DOHH2 (cell line): ENCODE measurements around the gene THBS2.

Source experiments
- H3F3A ChIP-seq: fragments of 200-600 bp; sonication (generic), shearing (Covaris generic); 2 replicates; pipeline ENCODE4 v1.6.0; 2016; ENCODE audit warnings: antibody characterized with exemption, mild to moderate bottlenecking; ENCODE audit not compliant: control insufficient read depth, insufficient read depth
- H3K27ac ChIP-seq: fragments of 200-600 bp; sonication (generic); 2 replicates; pipeline ENCODE4 v1.5.1; 2014; ENCODE audit warnings: low read depth, mild to moderate bottlenecking, low read length, moderate library complexity
- H3K27me3 ChIP-seq: fragments of 200-600 bp; sonication (generic); 2 replicates; pipeline ENCODE4 v1.6.1; 2014; ENCODE audit warnings: mild to moderate bottlenecking, low read length, mixed read lengths; ENCODE audit not compliant: control insufficient read depth
- H3K36me3 ChIP-seq: fragments of 200-600 bp; sonication (generic); 2 replicates; pipeline ENCODE4 v1.6.1; 2014; ENCODE audit warnings: mild to moderate bottlenecking, low read length, moderate library complexity, mixed read lengths; ENCODE audit not compliant: control insufficient read depth
- H3K4me1 ChIP-seq: fragments of 200-600 bp; sonication (generic); 2 replicates; pipeline ENCODE4 v1.6.1; 2014; ENCODE audit warnings: mild to moderate bottlenecking, low read length, mixed read lengths; ENCODE audit not compliant: control insufficient read depth
- H3K4me2 ChIP-seq: fragments of 200-600 bp; sonication (generic); 2 replicates; pipeline ENCODE4 v1.6.0; 2014; ENCODE audit warnings: mild to moderate bottlenecking, low read length, moderate library complexity
- H3K4me3 ChIP-seq: fragments of 200-600 bp; sonication (generic); 2 replicates; pipeline ENCODE4 v1.5.1; 2014; ENCODE audit warnings: mild to moderate bottlenecking, low read length, mixed read lengths
- H3K79me2 ChIP-seq: fragments of 200-600 bp; sonication (generic); 2 replicates; pipeline ENCODE4 v1.6.1; 2014; ENCODE audit warnings: mild to moderate bottlenecking, low read length, mixed read lengths; ENCODE audit not compliant: control insufficient read depth
- H3K9me2 ChIP-seq: fragments of 200-600 bp; sonication (generic); replicated peaks from 2 replicates; pipeline ENCODE4 v1.6.1; 2014; ENCODE audit warnings: mild to moderate bottlenecking, low read length, mixed read lengths; ENCODE audit not compliant: control insufficient read depth
- H3K9me3 ChIP-seq: fragments of 200-600 bp; sonication (generic); 2 replicates; pipeline ENCODE4 v1.6.1; 2014; ENCODE audit warnings: antibody characterized with exemption, low read length, mixed read lengths; ENCODE audit not compliant: control insufficient read depth, insufficient read depth
- H4K20me1 ChIP-seq: fragments of 200-600 bp; sonication (generic); 2 replicates; pipeline ENCODE4 v1.6.0; 2014; ENCODE audit warnings: low read depth, mild to moderate bottlenecking, antibody characterized with exemption, low read length, moderate library complexity; ENCODE audit not compliant: control insufficient read depth, insufficient read depth
- EZH2phosphoT487 ChIP-seq: fragments of 200-600 bp; sonication (generic); IDR thresholded peaks from 2 replicates; pipeline ENCODE4 v1.6.1; 2017; ENCODE audit warnings: borderline replicate concordance, mild to moderate bottlenecking, antibody characterized with exemption, low read length, moderate library complexity, mixed read lengths
- TF ChIP-seq, protein P1 (sequence below): fragments of 200-600 bp; sonication (generic); IDR thresholded peaks from one replicate; pipeline ENCODE4 v1.5.1; 2014; ENCODE audit warnings: antibody characterized with exemption, mild to moderate bottlenecking, low read depth, low read length; ENCODE audit not compliant: poor library complexity, severe bottlenecking

Gene THBS2

DNA sequence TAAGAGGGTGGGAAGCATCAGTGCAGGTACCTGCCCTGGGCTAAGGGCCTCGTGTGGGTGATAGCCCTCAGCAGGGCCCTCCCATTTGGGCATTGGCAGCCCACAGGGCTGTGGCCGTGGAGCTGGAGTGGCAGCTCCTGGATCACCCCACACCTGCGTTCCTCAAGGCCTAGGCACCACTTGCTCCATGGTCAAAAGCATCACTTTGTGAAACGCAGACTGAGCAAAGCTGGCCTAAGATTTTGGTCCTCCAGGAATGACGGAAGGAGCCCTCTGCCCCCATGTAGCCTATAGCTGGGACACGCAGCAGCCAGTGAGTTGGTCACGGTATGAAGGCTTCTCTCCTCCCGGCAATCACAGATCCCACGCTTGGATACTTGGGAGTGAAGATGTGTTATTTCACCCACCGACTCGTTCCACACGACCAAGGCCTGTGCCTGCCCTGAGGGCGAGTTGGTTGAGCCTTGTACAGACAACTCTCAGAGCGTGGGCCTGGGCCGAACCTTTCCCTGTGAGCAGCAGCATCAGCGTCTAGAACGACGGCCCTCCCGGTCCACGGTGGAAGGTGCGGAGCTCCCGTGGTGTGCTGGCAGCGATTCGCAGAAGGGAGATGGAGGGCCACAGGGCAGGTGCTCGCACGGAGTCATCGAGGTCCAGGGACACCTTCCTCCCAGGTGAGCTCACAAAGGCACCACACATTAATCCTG lies 39.7 kb downstream of the THBS2 start:
- no peaks in the 10 kb centered on the region for H3F3A ChIP-seq
- H3K9me3 ChIP-seq: peaks cover 5% of the 10 kb centered on the region; the same call in 1 of the 2 replicates
- H3K4me1 ChIP-seq: no peaks in the 10 kb centered on the region
- H3K36me3 ChIP-seq: no peaks in the 10 kb centered on the region
- H3K9me2 ChIP-seq: no peaks in the 10 kb centered on the region
- no peak overlapping the region for H3K4me2 ChIP-seq
- H3K4me3 ChIP-seq: no peak overlapping the region
- H3K27me3 ChIP-seq: no peaks in the 10 kb centered on the region
- no peak overlapping the region for H3K27ac ChIP-seq
- no peaks in the 10 kb centered on the region for H4K20me1 ChIP-seq
- no peak for TF ChIP-seq EZH2phosphoT487
- TF ChIP-seq, protein P1, sequence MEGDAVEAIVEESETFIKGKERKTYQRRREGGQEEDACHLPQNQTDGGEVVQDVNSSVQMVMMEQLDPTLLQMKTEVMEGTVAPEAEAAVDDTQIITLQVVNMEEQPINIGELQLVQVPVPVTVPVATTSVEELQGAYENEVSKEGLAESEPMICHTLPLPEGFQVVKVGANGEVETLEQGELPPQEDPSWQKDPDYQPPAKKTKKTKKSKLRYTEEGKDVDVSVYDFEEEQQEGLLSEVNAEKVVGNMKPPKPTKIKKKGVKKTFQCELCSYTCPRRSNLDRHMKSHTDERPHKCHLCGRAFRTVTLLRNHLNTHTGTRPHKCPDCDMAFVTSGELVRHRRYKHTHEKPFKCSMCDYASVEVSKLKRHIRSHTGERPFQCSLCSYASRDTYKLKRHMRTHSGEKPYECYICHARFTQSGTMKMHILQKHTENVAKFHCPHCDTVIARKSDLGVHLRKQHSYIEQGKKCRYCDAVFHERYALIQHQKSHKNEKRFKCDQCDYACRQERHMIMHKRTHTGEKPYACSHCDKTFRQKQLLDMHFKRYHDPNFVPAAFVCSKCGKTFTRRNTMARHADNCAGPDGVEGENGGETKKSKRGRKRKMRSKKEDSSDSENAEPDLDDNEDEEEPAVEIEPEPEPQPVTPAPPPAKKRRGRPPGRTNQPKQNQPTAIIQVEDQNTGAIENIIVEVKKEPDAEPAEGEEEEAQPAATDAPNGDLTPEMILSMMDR: no peak
- H3K79me2 ChIP-seq: no peaks in the 10 kb centered on the region

DNA sequence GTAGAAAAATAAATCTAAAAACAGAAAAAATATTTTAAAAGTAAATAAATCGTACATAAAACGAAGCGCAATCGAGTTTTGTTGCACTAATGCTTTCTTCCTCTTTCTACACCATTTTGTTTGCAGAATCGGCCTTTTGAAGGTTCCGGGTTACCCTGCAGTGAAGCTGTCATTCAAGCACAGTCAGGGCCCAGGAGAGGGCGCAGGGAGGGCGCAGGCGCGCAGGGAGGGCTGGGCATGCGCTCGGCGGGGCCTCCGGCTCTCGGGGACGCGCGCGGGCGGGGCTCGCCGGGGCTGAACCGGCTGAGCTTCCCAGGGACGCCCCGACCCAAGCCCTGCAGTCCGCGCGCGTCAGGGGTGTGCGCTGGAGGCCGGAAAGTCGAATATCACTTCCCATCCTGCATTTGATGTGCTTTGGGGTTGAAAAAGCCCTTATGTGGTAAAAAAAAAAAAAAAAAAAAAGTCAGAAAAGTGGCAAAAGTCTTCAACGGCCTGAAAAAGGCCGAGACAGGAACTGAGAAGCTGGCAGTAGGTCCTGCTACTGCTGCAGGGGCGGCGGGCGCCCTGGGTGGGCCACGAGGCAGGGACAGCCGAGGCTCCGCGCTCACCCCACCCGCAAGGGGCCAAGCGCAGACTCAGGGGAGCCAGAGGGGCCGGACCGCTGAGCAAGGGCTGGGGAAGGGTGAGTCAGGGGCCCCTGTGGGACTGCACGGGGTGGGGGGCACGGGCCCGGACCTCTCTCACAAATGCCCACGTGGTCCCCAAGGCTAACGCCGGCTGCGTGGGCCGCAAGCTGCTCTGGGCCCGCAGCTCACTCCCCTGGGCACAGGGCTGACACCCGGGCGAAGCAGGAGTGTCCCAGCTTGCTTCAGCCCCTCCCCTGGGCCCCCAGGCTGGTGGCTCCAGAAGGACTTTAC lies 40.5 kb downstream of the THBS2 start:
- H3K27me3 ChIP-seq: no peaks in the 10 kb centered on the region
- no peak overlapping the region for H3K4me3 ChIP-seq
- TF ChIP-seq EZH2phosphoT487: no peak
- TF ChIP-seq, protein P1: no peak
- no peaks in the 10 kb centered on the region for H3K79me2 ChIP-seq
- H3K9me2 ChIP-seq: no peaks in the 10 kb centered on the region
- no peaks in the 10 kb centered on the region for H3K36me3 ChIP-seq
- H3K4me2 ChIP-seq: no peak overlapping the region
- H3F3A ChIP-seq: no peaks in the 10 kb centered on the region
- H3K4me1 ChIP-seq: no peaks in the 10 kb centered on the region
- peaks cover 5% of the 10 kb centered on the region; the same call in 1 of the 2 replicates for H3K9me3 ChIP-seq
- no peaks in the 10 kb centered on the region for H4K20me1 ChIP-seq
- H3K27ac ChIP-seq: no peak overlapping the region

DNA sequence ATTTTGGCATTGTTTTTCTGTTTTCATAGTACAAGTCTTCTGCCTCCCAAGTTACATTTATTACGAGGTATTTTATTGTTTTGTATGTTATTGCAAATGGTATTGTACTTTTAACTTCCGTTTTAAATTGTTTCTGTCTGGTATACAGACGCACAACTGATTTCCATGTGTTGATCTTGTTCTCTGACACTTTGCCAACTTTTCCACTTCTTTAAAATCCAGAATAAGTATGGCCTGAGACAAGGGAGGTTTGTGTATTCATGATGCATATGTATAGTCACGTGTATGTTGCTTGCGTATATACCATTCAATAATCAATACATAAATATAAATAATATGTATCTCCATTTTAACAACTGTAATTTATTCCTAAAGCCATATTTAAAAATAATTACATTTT lies 41.2 kb downstream of the THBS2 start:
- Histone ChIP-seq H3K9me2 (no peaks in the 10 kb centered on the region), H3F3A (no peaks in the 10 kb centered on the region), H3K27ac (no peak overlapping the region), H3K9me3 (peaks cover 5% of the 10 kb centered on the region; the same call in 1 of the 2 replicates), H3K4me2 (no peak overlapping the region), H3K79me2 (no peaks in the 10 kb centered on the region), H3K36me3 (no peaks in the 10 kb centered on the region), H4K20me1 (no peaks in the 10 kb centered on the region), H3K4me3 (no peak overlapping the region), H3K4me1 (no peaks in the 10 kb centered on the region), H3K27me3 (no peaks in the 10 kb centered on the region)
- no peak for TF ChIP-seq EZH2phosphoT487
- TF ChIP-seq, protein P1: no peak
